Renal cortical epithelial cell (primary cell): ENCODE results near the gene OR10J1. TPM values are rescaled to one million over a fixed set of nuclear protein-coding genes. Genes with fewer than 3 reads are reported as not detected.
A peak's percentile ranks its signal among the peaks of the same experiment; 100 is the strongest.
"Not testable (repeated sequence)": the region's sequence is repeated elsewhere in the genome, so short reads cannot be mapped to it uniquely, and the experiment has no call there.

Experiments used
- DNase-seq: peaks from one replicate; pipeline ENCODE4 v3.0.0-alpha.2; 2011; ENCODE audit warnings: low read depth
- total RNA-seq: library from RNA; depleted of rRNA; stranded (reverse); fragments of >200 nt; gene quantifications from 2 replicates; pipeline ENCODE4 v1.2.3, GENCODE V29; 2014

The OR10J1 gene
- total RNA-seq, result not detected in 2 replicates

GRCh38 chr1:159439422-159439821 lies at the start of gene OR10J1:
TSS of gene OR10J1 (plus strand) at chr1:159439722. CDS start at chr1:159439792, 70 bp downstream.
- no peak for DNase-seq

GRCh38 chr1:159406821-159407220 lies 32.7 kb upstream of the OR10J1 start:
- no peak for DNase-seq

GRCh38 chr1:159408862-159409400 lies 30.6 kb upstream of the OR10J1 start:
- no peak for DNase-seq

- DNase-seq, result no peak
These were observed 17.7 kb upstream of the OR10J1 start for GRCh38 chr1:159421821-159422220.

- peak; percentile 23 for DNase-seq
These were observed 11.0 kb upstream of the OR10J1 start for GRCh38 chr1:159428536-159428935.

- DNase-seq, result peak; percentile 97
These were observed 10.3 kb upstream of the OR10J1 start for GRCh38 chr1:159429074-159429861.

- DNase-seq, result no peak
These were observed 8.5 kb upstream of the OR10J1 start for GRCh38 chr1:159430985-159431384.

- no peak for DNase-seq
These were observed 7.6 kb upstream of the OR10J1 start, which contains the start of gene OR10J4 for GRCh38 chr1:159431904-159432303. TSS of gene OR10J4 (plus strand) at chr1:159432204.

GRCh38 chr1:159436469-159436868 lies 3.1 kb upstream of the OR10J1 start:
- no peak for DNase-seq

- no peak for DNase-seq
These were observed 1.8 kb downstream of the OR10J1 start for GRCh38 chr1:159441360-159441759.

GRCh38 chr1:159442428-159442827 lies 2.9 kb downstream of the OR10J1 start:
- DNase-seq, result no peak

GRCh38 chr1:159443066-159443750 lies 3.7 kb downstream of the OR10J1 start:
- peak; percentile 12 for DNase-seq

- DNase-seq, result peak; percentile 96
These were observed 5.0 kb downstream of the OR10J1 start for GRCh38 chr1:159444511-159444910.

- no peak for DNase-seq
These were observed 8.7 kb downstream of the OR10J1 start for GRCh38 chr1:159448181-159448580.

- DNase-seq, result not testable (repeated sequence)
These were observed 10.1 kb downstream of the OR10J1 start for GRCh38 chr1:159449605-159450004.

- DNase-seq, result no peak
These were observed 20.0 kb downstream of the OR10J1 start for GRCh38 chr1:159459551-159459950.

GRCh38 chr1:159465191-159465603 lies 25.7 kb downstream of the OR10J1 start:
- DNase-seq, result no peak

GRCh38 chr1:159468321-159468720 lies 28.8 kb downstream of the OR10J1 start:
- no peak for DNase-seq

- DNase-seq, result no peak
These were observed 30.5 kb downstream of the OR10J1 start for GRCh38 chr1:159469921-159470533.

- DNase-seq, result no peak
These were observed 33.8 kb downstream of the OR10J1 start for GRCh38 chr1:159473335-159473734.

GRCh38 chr1:159474926-159475325 lies 35.4 kb downstream of the OR10J1 start:
- no peak for DNase-seq

- no peak for DNase-seq
These were observed 44.0 kb downstream of the OR10J1 start for GRCh38 chr1:159483501-159483900.
